Measurements from ENCODE around the gene NIBAN1.
"Not testable (repeated sequence)": the region's sequence is repeated elsewhere in the genome, so short reads cannot be mapped to it uniquely, and the experiment has no call there.

Gene NIBAN1, protein sequence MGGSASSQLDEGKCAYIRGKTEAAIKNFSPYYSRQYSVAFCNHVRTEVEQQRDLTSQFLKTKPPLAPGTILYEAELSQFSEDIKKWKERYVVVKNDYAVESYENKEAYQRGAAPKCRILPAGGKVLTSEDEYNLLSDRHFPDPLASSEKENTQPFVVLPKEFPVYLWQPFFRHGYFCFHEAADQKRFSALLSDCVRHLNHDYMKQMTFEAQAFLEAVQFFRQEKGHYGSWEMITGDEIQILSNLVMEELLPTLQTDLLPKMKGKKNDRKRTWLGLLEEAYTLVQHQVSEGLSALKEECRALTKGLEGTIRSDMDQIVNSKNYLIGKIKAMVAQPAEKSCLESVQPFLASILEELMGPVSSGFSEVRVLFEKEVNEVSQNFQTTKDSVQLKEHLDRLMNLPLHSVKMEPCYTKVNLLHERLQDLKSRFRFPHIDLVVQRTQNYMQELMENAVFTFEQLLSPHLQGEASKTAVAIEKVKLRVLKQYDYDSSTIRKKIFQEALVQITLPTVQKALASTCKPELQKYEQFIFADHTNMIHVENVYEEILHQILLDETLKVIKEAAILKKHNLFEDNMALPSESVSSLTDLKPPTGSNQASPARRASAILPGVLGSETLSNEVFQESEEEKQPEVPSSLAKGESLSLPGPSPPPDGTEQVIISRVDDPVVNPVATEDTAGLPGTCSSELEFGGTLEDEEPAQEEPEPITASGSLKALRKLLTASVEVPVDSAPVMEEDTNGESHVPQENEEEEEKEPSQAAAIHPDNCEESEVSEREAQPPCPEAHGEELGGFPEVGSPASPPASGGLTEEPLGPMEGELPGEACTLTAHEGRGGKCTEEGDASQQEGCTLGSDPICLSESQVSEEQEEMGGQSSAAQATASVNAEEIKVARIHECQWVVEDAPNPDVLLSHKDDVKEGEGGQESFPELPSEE

DNA sequence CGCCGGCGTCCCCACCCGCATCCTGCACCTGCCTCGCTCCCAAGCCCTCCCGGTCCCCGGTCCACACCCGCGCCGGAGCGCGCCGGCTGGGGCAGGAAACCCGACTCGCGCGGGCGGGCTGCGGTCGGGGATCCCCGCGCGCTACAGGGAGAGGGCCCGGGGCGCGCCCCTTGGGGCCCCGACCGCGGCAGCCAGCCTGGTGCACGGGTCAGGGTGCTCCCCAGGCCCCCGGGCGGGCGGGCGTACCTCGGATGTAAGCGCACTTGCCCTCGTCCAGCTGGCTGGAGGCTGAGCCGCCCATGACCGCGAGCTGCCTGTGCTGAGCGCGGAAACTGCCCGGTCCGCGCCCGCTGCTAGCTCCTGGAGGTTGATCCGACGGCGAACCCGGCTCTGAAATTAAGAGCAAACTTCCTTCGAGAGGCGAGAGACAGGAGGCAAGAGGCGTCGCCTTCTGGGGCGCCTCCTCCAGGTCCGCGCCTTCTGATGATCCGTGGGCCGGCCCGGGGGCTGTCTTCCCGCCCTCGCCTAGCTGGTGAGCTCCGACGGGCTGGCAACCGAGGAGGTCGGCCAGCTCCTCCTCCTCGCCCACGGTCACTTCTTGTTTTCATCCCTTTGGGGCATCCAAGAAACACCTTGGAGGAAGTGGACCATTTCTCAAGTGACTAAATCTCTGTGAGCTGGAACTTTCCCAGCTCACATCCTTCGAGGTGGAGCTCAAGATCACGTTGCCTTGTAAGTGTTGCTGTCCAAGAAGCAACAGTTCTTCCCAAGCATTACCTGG, at the start of gene NIBAN1:
Gene NIBAN1, minus strand, starts transcription at position 453 of the 781 bp plus-strand sequence. Its CDS starts 152 bp downstream, at position 301.
- DNase-seq (ENCODE audit: low read depth in 2 of 2), result peak; percentile 40 to 44

DNA sequence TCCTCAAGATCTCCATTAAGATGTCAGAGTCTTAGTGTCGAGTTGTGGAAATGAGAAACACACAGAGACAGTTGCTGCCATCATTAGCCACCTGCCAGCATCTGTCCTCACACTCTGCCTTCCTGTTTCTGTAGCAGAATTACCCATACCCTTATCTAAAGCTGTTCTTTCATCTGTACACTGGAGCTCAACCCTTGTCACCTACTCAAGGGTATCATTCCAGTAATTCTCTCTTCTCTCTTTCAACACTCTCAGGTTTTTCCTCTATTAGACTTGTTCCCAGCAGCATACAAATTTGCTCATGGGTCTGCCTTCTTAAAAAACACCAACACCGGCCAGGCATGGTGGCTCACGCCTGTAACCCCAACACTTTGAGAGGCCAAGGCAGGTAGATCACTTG, 43.7 kb upstream of the NIBAN1 start:
- no peak for DNase-seq (ENCODE audit: low read depth in 2 of 2)

DNA sequence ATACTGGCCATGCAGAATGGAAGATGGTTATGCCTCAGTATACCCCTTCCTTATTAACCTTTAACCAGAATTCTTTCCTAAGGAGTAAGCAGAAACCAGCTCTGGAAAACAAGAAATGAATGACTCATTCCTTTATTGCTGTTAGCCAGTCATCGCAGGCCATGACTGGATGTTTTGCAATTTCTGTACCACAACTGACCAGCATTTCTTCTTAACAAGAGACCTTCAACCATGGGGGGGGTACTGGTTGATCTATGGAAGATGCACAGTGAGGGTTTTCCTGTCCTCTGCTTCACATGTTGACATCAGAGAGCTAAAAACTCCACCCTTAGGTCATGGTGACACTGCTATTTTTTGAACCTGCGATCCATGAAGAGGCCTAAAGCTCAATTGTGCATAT, 43.0 kb upstream of the NIBAN1 start:
- DNase-seq (ENCODE audit: low read depth in 2 of 2), result no peak

DNA sequence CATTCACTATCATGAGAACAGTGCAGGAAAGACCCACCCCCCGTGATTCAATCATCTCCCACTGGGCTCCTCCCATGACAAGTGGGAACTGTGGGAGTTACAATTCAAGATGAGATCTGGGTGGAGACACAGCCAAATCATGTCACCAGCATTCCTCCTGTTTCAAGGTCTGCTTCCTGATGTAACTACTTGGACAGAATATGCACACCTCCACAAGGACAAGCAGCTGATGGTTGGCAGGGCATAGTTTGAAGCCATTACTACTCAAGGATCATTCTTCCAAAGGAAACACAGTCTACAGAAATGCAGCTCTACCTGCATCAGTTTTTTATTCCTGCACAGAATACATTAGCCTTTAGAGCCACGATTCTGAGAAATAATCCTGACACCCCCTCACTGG, 42.6 kb upstream of the NIBAN1 start:
- no peak for DNase-seq (ENCODE audit: low read depth in 2 of 2)

- no peak for DNase-seq (ENCODE audit: low read depth in 2 of 2)
These were observed 41.3 kb upstream of the NIBAN1 start for GRCh38 chr1:185015631-185016030.

GRCh38 chr1:185014941-185015340, 40.6 kb upstream of the NIBAN1 start:
- no peak for DNase-seq (ENCODE audit: low read depth in 2 of 2)

GRCh38 chr1:185010361-185010760, 36.1 kb upstream of the NIBAN1 start:
- no peak for DNase-seq (ENCODE audit: low read depth in 2 of 2)

GRCh38 chr1:185008838-185009237, 34.5 kb upstream of the NIBAN1 start:
- DNase-seq (ENCODE audit: low read depth in 2 of 2), result no peak

DNA sequence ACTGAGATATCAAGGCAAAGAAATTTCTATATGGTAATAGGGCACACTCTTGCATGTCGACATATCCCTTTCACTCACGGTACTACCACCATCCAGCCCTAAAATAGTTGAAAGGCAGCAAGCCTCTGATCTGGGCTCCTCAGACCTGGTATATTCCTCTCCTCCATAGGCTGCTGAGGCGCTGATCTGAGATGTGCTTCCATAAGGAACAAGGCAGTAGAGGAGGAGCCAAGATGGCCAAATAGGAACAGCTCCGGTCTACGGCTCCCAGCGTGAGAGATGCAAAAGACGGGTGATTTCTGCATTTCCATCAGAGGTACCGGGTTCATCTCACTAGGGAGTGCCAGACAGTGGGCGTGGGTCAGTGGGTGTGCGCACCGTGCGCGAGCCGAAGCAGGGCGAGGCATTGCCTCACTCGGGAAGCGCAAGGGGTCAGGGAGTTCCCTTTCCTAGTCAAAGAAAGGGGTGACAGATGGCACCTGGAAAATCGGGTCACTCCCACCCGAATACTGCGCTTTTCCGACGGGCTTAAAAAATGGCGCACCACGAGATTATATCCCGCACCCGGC, 27.1 kb upstream of the NIBAN1 start:
- DNase-seq (ENCODE audit: low read depth in 2 of 2), result not testable (repeated sequence)

- DNase-seq (ENCODE audit: low read depth in 2 of 2), result not testable (repeated sequence)
These were observed 25.7 kb upstream of the NIBAN1 start for GRCh38 chr1:184999974-185000373.

DNA sequence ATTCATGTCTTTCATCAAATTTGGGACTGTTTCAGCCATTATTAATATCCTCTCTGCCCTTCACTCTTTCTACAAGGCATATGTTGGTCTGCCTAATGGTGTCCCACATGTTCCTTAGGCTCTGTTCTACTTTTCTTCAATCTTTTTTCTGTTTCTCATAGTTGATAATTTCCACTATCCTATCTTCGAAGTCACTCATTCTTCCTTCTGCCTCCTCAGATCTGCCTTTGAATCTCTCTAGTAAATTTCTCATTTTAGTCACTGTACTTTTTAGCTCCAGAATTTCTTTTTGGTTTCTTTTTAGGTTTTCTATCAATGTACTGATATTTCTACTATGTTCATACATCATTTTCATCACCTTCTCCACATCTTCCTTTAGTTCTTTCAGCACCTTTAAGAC, 20.0 kb upstream of the NIBAN1 start:
- no peak for DNase-seq (ENCODE audit: low read depth in 2 of 2)

GRCh38 chr1:184992271-184992670, 18.0 kb upstream of the NIBAN1 start:
- no peak for DNase-seq (ENCODE audit: low read depth in 2 of 2)

- DNase-seq (ENCODE audit: low read depth in 2 of 2), result no peak
These were observed 15.9 kb upstream of the NIBAN1 start for GRCh38 chr1:184990204-184990603.

- no peak for DNase-seq (ENCODE audit: low read depth in 2 of 2)
These were observed 14.2 kb upstream of the NIBAN1 start for GRCh38 chr1:184988506-184988905.

DNA sequence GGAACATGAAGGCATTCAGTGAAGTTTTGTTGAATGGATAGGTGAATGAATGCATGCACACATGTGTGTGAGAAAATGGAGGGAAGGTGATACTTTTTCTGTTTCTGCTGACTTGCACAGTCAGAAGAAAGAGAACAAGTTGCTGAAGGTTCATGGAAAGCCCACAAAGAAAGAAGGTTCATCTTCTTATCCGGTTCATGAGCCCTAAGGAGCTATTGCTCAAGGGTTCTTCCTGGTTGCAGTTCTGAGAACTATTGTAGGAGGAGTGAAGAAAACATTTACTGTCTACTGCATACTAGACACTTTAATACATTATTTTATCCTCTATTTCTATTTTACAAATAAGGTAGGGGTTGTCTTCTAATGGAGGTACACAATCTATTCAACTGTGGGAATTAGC, 13.4 kb upstream of the NIBAN1 start:
- DNase-seq (ENCODE audit: low read depth in 2 of 2), result no peak

DNA sequence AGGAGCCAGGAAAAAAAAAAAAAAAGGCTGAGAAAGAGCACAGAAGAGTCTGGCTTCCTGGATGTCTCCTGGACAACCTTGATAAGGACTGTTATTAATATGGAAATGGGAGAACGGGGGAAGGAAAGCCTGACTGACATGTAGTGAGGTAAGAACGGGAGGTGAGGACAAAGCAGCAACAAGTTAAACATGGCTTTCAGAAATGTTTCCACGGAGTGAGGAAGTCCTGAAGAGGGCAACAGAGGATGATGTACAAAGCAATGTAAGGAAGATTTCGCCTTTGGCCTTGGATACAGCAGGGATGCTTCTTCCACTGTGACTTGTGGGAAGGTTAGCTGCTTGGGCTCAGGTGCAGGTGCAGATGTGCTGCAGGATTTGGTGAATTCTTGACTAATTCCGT, 11.9 kb upstream of the NIBAN1 start:
- DNase-seq (ENCODE audit: low read depth in 2 of 2), result no peak

DNA sequence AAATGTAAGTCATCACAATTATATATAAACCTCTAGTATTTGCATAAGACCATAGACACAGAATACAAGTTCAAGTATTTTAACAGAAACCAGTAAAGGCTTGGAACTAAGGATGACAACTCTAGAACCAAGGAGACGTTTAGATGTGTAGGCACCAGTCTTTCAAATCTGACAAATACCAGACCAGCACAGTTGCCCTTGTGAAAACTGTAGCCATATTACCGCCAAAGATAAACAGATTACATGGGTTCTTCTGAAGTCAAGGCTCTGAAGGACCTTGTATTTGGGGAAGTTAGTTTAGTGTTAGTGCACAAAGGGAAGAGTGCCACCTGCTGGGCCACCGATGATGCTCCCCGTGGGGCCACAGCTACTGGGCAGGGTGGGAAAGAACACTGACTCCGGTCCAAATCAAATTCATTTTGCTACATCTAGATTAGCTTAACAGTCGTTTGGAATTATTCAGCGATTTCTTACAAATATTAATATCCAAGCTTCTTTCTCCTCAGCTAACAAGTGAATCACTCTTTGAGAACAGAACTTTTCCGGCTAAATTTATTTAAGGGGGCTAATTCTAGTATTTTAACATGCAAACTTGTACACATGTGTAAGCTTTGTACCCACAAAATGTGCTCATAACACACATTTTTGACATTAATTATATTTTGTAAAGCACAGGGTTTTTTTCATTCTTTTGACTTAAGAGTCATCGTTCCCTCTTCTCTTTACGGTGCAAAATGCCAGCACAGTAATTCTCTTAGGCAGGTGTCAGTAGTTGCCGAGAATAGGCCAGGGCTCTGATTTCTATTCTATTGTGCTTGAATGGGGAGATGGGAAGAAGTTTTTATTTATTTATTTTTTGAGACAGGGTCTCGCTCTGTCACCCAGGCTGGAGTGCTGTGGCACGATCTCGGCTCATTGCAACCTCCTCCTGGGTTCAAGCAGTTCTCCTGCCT, 8.0 kb upstream of the NIBAN1 start:
- DNase-seq (ENCODE audit: low read depth in 2 of 2), result peak; percentile 61 to 62

GRCh38 chr1:184980726-184981125, 6.4 kb upstream of the NIBAN1 start:
- DNase-seq (ENCODE audit: low read depth in 2 of 2), result no peak

- DNase-seq (ENCODE audit: low read depth in 2 of 2), result no peak
These were observed 1.0 kb upstream of the NIBAN1 start for GRCh38 chr1:184975208-184975870.

DNA sequence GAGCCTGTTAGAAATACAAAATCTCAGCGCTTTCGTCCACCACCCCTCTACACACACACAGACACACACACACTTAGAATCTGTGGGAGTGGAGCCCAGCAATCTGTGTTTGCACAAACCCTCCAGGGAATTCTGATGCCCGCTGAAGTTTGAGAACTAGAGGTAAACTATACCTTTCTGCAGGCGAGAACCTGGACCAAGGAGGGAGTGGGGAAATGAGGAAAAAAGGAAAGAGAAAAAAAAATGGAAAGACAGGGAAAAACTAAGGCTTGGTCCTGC, 468 bp upstream of the NIBAN1 start:
- no peak for DNase-seq (ENCODE audit: low read depth in 2 of 2)

Data from activated CD4-positive, alpha-beta T cell treated with anti-CD3 and anti-CD28 coated beads for 24 hours (primary cell).